IPS-18c (cell line): ENCODE measurements around the gene AFP.

Experiments
- H3K4me3 ChIP-seq: 2 replicates; pipeline ENCODE4 v1.7.0; 2013; ENCODE audit warnings: low read depth, mild to moderate bottlenecking, low read length, moderate library complexity; ENCODE audit not compliant: insufficient read depth
- H3K9me3 ChIP-seq: one replicate; pipeline ENCODE4 v1.6.1; 2013; ENCODE audit warnings: mild to moderate bottlenecking, low read length, moderate library complexity; ENCODE audit not compliant: control insufficient read depth, insufficient read depth

AFP gene

DNA sequence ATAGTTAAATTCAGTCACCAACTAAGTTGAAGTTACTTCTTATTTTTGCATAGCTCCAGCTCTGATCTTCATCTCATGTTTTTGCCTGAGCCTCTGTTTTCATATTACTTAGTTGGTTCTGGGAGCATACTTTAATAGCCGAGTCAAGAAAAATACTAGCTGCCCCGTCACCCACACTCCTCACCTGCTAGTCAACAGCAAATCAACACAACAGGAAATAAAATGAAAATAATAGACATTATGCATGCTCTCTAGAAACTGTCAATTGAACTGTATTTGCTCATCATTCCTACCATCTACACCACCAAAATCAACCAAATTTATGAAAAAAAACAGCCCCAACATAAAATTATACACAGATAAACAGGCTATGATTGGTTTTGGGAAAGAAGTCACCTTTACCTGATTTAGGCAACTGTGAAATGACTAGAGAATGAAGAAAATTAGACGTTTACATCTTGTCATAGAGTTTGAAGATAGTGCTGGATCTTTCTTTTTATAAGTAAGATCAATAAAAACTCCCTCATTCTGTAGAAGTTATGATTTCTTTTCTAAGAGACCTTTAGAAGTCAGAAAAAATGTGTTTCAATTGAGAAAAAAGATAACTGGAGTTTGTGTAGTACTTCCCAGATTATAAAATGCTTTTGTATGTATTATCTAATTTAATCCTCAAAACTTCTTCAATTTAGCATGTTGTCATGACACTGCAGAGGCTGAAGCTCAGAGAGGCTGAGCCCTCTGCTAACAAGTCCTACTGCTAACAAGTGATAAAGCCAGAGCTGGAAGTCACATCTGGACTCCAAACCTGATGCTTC lies 24.9 kb upstream of the AFP start:
- no peak overlapping the region for H3K4me3 ChIP-seq
- no peaks in the 10 kb centered on the region for H3K9me3 ChIP-seq

DNA sequence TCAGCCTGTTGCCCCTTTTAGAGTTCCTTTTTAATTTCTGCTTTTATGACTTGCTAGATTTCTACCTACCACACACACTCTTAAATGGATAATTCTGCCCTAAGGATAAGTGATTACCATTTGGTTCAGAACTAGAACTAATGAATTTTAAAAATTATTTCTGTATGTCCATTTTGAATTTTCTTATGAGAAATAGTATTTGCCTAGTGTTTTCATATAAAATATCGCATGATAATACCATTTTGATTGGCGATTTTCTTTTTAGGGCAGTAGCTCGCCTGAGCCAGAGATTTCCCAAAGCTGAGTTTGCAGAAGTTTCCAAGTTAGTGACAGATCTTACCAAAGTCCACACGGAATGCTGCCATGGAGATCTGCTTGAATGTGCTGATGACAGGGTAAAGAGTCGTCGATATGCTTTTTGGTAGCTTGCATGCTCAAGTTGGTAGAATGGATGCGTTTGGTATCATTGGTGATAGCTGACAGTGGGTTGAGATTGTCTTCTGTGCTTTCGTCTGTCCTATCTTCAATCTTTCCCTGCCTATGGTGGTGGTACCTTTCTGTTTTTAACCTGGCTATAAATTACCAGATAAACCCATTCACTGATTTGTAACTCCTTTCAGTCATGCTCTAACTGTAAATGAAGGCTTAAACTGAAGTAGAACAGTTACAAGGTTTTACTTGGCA lies 24.1 kb upstream of the AFP start:
- Histone ChIP-seq H3K9me3 (no peaks in the 10 kb centered on the region), H3K4me3 (no peak overlapping the region)

DNA sequence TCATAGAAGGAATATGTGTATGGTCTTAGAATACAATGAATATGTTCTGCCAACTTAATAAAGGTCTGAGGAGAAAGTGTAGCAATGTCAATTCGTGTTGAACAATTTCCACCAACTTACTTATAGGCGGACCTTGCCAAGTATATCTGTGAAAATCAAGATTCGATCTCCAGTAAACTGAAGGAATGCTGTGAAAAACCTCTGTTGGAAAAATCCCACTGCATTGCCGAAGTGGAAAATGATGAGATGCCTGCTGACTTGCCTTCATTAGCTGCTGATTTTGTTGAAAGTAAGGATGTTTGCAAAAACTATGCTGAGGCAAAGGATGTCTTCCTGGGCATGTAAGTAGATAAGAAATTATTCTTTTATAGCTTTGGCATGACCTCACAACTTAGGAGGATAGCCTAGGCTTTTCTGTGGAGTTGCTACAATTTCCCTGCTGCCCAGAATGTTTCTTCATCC lies 22.7 kb upstream of the AFP start:
- H3K9me3 ChIP-seq, result no peaks in the 10 kb centered on the region
- H3K4me3 ChIP-seq, result no peak overlapping the region

DNA sequence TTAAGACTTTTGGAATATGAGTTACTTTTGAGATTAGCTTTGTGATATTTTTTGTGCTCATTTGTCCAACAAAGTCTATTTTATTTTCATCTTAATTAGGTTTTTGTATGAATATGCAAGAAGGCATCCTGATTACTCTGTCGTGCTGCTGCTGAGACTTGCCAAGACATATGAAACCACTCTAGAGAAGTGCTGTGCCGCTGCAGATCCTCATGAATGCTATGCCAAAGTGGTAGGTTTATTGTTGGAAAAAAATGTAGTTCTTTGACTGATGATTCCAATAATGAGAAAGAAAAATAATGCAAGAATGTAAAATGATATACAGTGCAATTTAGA lies 21.1 kb upstream of the AFP start:
- H3K4me3 ChIP-seq, result no peak overlapping the region
- H3K9me3 ChIP-seq, result no peaks in the 10 kb centered on the region

DNA sequence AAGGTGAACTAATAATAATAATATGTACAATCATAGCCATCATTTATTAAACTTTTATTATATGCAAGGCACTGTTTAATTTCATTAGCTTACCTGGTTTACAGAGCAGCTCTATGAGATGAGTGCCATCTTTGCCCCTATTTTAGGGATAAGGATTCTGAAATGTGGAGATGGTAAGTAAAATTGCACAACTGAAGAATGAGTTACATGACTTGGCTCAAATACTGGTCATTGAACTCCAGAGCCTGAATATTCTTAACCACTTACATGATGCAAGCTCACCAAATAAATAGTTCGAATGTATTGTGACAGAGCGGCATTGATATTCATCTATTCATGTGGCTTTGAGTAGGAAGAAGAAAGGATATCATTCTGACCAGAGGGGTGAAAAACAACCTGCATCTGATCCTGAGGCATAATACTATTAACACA lies 20.2 kb upstream of the AFP start:
- H3K9me3 ChIP-seq, result no peaks in the 10 kb centered on the region
- no peak overlapping the region for H3K4me3 ChIP-seq

DNA sequence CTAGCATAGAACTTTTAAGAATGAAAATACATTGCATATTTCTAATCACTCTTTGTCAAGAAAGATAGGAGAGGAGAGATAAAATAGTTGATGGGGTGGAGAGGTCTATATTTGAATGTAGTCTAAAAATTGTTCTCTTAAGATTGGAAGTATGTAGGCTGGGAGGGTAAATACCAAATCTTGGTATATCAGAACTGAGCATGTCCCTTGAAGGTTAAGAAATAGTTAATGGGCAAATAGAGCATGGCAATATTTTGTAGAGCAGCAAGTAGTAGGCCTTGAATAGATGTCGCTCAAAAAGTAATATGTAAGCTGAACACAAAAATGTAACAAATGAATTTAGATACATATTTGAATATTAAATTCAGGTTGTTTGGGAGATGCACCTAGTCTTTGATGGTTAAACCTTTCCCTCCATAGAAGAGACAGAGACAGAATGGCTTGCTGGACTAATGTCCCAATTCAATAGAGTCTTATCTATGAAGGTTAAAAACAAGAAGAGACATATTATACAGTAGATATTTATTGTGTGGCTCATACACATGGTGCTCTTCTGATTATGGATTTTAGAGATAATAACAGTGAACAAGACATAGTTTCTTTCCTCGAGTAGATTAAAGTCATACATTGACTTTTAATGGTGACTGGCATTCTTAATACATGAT lies 19.5 kb upstream of the AFP start:
- H3K4me3 ChIP-seq, result no peak overlapping the region
- no peaks in the 10 kb centered on the region for H3K9me3 ChIP-seq

DNA sequence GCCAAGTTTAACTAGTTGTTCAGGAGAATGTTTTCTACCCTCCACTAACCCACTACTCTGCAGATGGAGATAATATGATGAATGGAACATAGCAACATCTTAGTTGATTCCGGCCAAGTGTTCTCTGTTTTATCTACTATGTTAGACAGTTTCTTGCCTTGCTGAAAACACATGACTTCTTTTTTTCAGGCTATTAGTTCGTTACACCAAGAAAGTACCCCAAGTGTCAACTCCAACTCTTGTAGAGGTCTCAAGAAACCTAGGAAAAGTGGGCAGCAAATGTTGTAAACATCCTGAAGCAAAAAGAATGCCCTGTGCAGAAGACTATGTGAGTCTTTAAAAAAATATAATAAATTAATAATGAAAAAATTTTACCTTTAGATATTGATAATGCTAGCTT lies 18.7 kb upstream of the AFP start:
- Histone ChIP-seq H3K9me3 (no peaks in the 10 kb centered on the region), H3K4me3 (no peak overlapping the region)

DNA sequence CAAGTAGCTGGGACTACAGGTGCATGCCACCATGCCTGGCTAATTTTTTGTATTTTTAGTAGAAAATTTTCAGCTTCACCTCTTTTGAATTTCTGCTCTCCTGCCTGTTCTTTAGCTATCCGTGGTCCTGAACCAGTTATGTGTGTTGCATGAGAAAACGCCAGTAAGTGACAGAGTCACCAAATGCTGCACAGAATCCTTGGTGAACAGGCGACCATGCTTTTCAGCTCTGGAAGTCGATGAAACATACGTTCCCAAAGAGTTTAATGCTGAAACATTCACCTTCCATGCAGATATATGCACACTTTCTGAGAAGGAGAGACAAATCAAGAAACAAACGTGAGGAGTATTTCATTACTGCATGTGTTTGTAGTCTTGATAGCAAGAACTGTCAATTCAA lies 18.0 kb upstream of the AFP start:
- H3K4me3 ChIP-seq, result no peak overlapping the region

DNA sequence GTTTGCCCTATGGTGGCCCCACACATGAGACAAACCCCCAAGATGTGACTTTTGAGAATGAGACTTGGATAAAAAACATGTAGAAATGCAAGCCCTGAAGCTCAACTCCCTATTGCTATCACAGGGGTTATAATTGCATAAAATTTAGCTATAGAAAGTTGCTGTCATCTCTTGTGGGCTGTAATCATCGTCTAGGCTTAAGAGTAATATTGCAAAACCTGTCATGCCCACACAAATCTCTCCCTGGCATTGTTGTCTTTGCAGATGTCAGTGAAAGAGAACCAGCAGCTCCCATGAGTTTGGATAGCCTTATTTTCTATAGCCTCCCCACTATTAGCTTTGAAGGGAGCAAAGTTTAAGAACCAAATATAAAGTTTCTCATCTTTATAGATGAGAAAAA lies 17.3 kb upstream of the AFP start:
- Histone ChIP-seq H3K4me3 (no peak overlapping the region), H3K9me3 (no peaks in the 10 kb centered on the region)

More for the DNA sequence above, 18.0 kb upstream of the AFP start:
- H3K9me3 ChIP-seq, result no peaks in the 10 kb centered on the region

DNA sequence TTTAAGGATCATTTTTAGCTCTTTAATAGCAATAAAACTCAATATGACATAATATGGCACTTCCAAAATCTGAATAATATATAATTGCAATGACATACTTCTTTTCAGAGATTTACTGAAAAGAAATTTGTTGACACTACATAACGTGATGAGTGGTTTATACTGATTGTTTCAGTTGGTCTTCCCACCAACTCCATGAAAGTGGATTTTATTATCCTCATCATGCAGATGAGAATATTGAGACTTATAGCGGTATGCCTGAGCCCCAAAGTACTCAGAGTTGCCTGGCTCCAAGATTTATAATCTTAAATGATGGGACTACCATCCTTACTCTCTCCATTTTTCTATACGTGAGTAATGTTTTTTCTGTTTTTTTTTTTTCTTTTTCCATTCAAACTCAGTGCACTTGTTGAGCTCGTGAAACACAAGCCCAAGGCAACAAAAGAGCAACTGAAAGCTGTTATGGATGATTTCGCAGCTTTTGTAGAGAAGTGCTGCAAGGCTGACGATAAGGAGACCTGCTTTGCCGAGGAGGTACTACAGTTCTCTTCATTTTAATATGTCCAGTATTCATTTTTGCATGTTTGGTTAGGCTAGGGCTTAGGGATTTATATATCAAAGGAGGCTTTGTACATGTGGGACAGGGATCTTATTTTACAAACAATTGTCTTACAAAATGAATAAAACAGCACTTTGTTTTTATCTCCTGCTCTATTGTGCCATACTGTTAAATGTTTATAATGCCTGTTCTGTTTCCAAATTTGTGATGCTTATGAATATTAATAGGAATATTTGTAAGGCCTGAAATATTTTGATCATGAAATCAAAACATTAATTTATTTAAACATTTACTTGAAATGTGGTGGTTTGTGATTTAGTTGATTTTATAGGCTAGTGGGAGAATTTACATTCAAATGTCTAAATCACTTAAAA lies 16.6 kb upstream of the AFP start:
- Histone ChIP-seq H3K9me3 (no peaks in the 10 kb centered on the region), H3K4me3 (no peak overlapping the region)

DNA sequence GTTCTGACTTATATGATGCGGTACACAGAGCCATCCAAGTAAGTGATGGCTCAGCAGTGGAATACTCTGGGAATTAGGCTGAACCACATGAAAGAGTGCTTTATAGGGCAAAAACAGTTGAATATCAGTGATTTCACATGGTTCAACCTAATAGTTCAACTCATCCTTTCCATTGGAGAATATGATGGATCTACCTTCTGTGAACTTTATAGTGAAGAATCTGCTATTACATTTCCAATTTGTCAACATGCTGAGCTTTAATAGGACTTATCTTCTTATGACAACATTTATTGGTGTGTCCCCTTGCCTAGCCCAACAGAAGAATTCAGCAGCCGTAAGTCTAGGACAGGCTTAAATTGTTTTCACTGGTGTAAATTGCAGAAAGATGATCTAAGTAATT lies 15.4 kb upstream of the AFP start:
- Histone ChIP-seq H3K9me3 (no peaks in the 10 kb centered on the region), H3K4me3 (no peak overlapping the region)

DNA sequence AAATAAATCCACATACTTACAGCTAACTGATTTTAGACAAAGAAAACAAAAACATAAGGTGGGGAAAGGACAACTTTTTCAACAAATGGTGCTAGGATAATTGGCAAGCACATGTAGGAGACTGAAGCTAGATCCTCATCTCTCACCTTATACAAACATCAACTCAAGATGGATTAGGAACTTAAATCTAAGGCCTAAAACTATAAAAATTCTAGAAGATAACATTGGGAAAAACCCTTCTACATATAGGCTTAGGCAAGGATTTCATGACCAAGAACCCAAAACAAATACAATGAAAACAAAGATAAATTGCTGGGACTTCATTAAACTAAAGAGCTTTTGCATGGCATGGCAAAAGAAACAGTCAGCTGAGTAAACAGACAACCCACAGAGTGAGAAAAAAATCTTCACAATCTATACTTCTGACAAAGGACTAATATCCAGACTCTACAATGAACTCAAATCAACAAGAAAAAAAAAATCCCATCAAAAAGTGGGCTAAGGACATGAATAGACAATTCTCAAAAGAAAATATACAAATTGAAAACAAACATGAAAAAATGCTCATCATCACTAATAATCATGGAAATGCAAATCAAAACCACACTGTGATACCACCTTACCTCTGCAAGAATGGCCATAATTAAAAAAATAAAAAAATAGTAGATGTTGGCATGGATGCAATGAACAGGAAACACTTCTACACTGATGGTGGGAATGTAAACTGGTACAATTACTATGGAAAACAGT lies 14.1 kb upstream of the AFP start:
- Histone ChIP-seq H3K4me3 (no peak overlapping the region), H3K9me3 (no peaks in the 10 kb centered on the region)

DNA sequence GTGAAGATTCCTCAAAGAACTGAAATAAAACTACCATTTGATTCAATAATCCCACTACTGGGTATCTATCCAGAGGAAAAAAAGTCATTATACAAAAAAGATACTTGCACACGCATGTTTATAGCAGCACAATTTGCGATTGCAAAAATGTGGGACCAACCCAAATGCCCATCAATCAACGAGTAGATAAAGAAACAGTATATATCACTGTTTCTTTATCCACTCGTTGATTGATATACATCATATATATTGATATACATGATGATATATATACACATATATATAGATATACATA lies 13.6 kb upstream of the AFP start:
- Histone ChIP-seq H3K4me3 (no peak overlapping the region), H3K9me3 (no peaks in the 10 kb centered on the region)

DNA sequence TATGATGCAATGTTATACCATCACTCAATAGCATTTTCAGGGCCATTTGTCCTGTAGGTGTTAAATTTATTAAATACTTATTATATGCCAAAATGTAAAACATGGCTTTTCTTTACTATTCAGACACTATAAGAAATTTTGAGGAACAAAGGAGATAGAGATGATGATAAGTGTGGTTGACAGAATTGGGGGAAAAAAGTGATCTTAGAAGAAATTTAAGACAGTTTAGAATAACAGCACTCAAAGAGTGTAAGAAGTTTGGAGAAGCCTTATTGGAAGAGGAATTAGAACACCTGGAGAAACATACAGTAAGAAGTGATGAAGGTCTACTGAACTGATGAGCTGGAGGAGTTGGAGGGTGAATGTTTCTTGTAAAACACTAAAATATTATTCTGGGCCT lies 12.8 kb upstream of the AFP start:
- H3K9me3 ChIP-seq, result no peaks in the 10 kb centered on the region

DNA sequence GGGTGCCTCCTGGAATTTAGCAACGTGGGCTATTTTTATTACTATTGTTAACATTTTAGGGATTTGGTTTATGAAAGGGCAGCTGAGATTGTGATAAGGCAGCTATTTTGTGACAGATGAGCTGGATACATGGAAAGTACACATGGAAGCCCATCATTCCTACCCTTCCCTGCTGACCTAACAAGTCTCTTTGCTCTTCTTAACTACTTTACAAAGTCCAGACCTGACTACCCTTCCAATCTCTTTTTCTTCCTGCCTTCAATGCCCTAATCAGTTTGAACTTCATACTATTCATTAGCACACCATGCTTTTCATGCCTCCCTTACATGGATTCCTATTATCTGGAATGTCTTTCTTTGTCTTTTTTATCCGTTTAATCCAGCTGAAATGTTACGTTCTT lies 9.4 kb upstream of the AFP start:
- Histone ChIP-seq H3K9me3 (no peaks in the 10 kb centered on the region), H3K4me3 (no peak overlapping the region)

More for the DNA sequence above, 12.8 kb upstream of the AFP start:
- no peak overlapping the region for H3K4me3 ChIP-seq

DNA sequence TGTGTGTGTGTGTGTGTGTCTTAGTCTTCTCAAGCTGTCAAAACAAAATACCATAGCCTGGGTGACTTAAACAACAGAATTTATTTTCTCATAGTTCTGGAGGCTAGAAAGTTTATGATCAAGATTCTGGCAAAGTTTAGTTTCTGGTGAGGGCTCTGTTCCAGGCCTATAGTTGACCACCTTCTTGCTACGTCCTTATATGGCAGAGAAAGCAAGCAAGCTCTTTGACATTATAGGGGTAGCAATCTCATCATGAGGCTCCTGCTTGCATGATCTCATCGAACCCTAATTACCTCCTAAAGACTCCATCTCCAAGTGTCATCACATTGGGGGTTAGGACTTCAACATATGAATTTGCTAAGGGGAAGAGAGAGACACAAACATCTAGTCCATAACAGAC lies 6.9 kb upstream of the AFP start:
- no peak overlapping the region for H3K4me3 ChIP-seq
- no peaks in the 10 kb centered on the region for H3K9me3 ChIP-seq
